IMR-90 (cell line): ENCODE measurements around the gene IER3. TPM values are rescaled to one million over a fixed set of nuclear protein-coding genes. Genes with fewer than 3 reads are reported as not detected.
A peak's percentile ranks its signal among the peaks of the same experiment; 100 is the strongest.

ENCODE experiments used
- ATAC-seq: fragments of 200-7000 bp; cut with Tn5 transposase; 2 replicates; pipeline ENCODE4 v1.9.1; 2020; ENCODE audit warnings: low read depth, mild to moderate bottlenecking, moderate library complexity
- BruUV-seq: library from RNA; stranded (reverse); fragments of 400-500 nt; replicated peaks from 2 replicates; lab custom pipeline; 2021; lab: Mats Ljungman, UMichigan
- CTCF ChIA-PET: fragments of 300-600 bp; formaldehyde crosslinking; extraction: SDS; loops from one replicate; lab custom pipeline; 2021; ENCODE audit warnings: antibody characterized with exemption; lab: Yijun Ruan, JAX
- POLR2A ChIA-PET: fragments of 300-600 bp; sonication (Branson Sonifier 250); formaldehyde crosslinking; loops from one replicate; lab custom pipeline; 2022; ENCODE audit warnings: antibody characterized with exemption; ENCODE audit not compliant: unreplicated experiment; lab: Charles Lee
- DNase-seq: peaks from one replicate; pipeline ENCODE4 v3.0.0; 2013
- H2AFZ ChIP-seq: replicated peaks from 2 replicates; pipeline ENCODE3; 2013; ENCODE audit warnings: low read length, mild to moderate bottlenecking; ENCODE audit not compliant: poor library complexity
- H2AK5ac ChIP-seq: 2 replicates; pipeline ENCODE4 v1.6.1; 2013; ENCODE audit warnings: low read depth, low read length, inconsistent platforms
- H2AK9ac ChIP-seq: replicated peaks from 2 replicates; pipeline ENCODE3; 2013; ENCODE audit warnings: mild to moderate bottlenecking, low read depth, low read length, moderate library complexity; ENCODE audit not compliant: poor library complexity
- H2BK120ac ChIP-seq: 2 replicates; pipeline ENCODE4 v1.6.1; 2013; ENCODE audit warnings: low read depth, low read length, inconsistent platforms
- H2BK15ac ChIP-seq: 3 replicates; pipeline ENCODE4 v1.6.1; 2013; ENCODE audit warnings: low read depth, low read length, inconsistent platforms
- H2BK20ac ChIP-seq: 2 replicates; pipeline ENCODE4 v1.6.1; 2013; ENCODE audit warnings: low read depth, mild to moderate bottlenecking, inconsistent platforms, low read length, moderate library complexity
- H2BK5ac ChIP-seq: 2 replicates; pipeline ENCODE4 v1.6.1; 2013; ENCODE audit warnings: mild to moderate bottlenecking, low read depth, low read length, inconsistent platforms; ENCODE audit not compliant: poor library complexity, severe bottlenecking
- H3K14ac ChIP-seq: replicated peaks from 2 replicates; pipeline ENCODE4 v1.6.1; 2013; ENCODE audit warnings: low read depth, low read length, inconsistent platforms
- H3K18ac ChIP-seq: 2 replicates; pipeline ENCODE4 v1.6.1; 2013; ENCODE audit warnings: low read depth, low read length, control low read depth
- H3K23ac ChIP-seq: 2 replicates; pipeline ENCODE4 v1.6.1; 2013; ENCODE audit warnings: low read depth, low read length, inconsistent platforms
- H3K27ac ChIP-seq: 2 replicates; pipeline ENCODE4 v1.5.1; 2013; ENCODE audit warnings: mild to moderate bottlenecking, control low read depth, low read length; ENCODE audit not compliant: insufficient read depth
- H3K27me3 ChIP-seq: 2 replicates; pipeline ENCODE4 v1.6.1; 2013; ENCODE audit warnings: low read length; ENCODE audit not compliant: control insufficient read depth, insufficient read depth
- H3K36me3 ChIP-seq: 2 replicates; pipeline ENCODE4 v1.6.1; 2013; ENCODE audit warnings: low read length, mixed read lengths; ENCODE audit not compliant: control insufficient read depth, insufficient read depth
- H3K4ac ChIP-seq: 2 replicates; pipeline ENCODE4 v1.6.1; 2013; ENCODE audit warnings: low read depth, low read length, inconsistent platforms
- H3K4me1 ChIP-seq: 2 replicates; pipeline ENCODE4 v1.6.1; 2013; ENCODE audit warnings: low read length, mixed read lengths; ENCODE audit not compliant: control insufficient read depth, insufficient read depth
- H3K4me2 ChIP-seq: 2 replicates; pipeline ENCODE4 v1.6.1; 2013; ENCODE audit warnings: low read depth, mild to moderate bottlenecking, control low read depth, low read length, moderate library complexity
- H3K4me3 ChIP-seq: 2 replicates; pipeline ENCODE4 v1.5.1; 2013; ENCODE audit warnings: low read depth, mild to moderate bottlenecking, control low read depth, low read length, moderate library complexity; ENCODE audit not compliant: insufficient read depth
- H3K56ac ChIP-seq: 2 replicates; pipeline ENCODE4 v1.6.1; 2013; ENCODE audit warnings: low read length, inconsistent platforms; ENCODE audit not compliant: insufficient read depth; ENCODE audit errors: extremely low read depth
- H3K79me1 ChIP-seq, 2 experiments: 2 replicates each; pipeline ENCODE4 v1.6.1; 2013; ENCODE audit warnings: low read length in 2 of 2, inconsistent platforms in 1 of 2, low read depth in 1 of 2
- H3K9ac ChIP-seq: 2 replicates; pipeline ENCODE4 v1.6.1; 2013; ENCODE audit warnings: low read depth, low read length, control low read depth
- H3K9me1 ChIP-seq: 2 replicates; pipeline ENCODE4 v1.6.1; 2013; ENCODE audit warnings: low read length, inconsistent platforms; ENCODE audit not compliant: insufficient read depth
- H3K9me3 ChIP-seq: 2 replicates; pipeline ENCODE4 v1.6.1; 2013; ENCODE audit warnings: low read length; ENCODE audit not compliant: control insufficient read depth, insufficient read depth
- H4K20me1 ChIP-seq: 2 replicates; pipeline ENCODE4 v1.6.1; 2013; ENCODE audit warnings: low read length, inconsistent platforms; ENCODE audit not compliant: insufficient read depth
- H4K5ac ChIP-seq: 2 replicates; pipeline ENCODE4 v1.6.1; 2013; ENCODE audit warnings: mild to moderate bottlenecking, low read depth, low read length, control low read depth
- H4K8ac ChIP-seq, 2 experiments: 2 replicates each; pipeline ENCODE4 v1.6.1; 2013; ENCODE audit warnings: low read depth in 2 of 2, low read length in 2 of 2, control low read depth in 1 of 2, inconsistent platforms in 1 of 2
- H4K91ac ChIP-seq: 2 replicates; pipeline ENCODE4 v1.6.1; 2013; ENCODE audit warnings: low read depth, low read length, inconsistent platforms; ENCODE audit not compliant: insufficient read depth
- BHLHE40 ChIP-seq: fragments of 150-350 bp; IDR thresholded peaks from 2 replicates; pipeline ENCODE4 v1.6.1; 2016; ENCODE audit warnings: mild to moderate bottlenecking, low read depth, low read length
- CEBPB ChIP-seq: IDR thresholded peaks from 2 replicates; pipeline ENCODE4 v1.6.1; 2012; ENCODE audit warnings: low read depth, low read length, improper control_type of control experiment
- CHD1 ChIP-seq: IDR thresholded peaks from 2 replicates; pipeline ENCODE4 v1.6.1; 2012; ENCODE audit warnings: low read depth, low read length, improper control_type of control experiment
- CTCF ChIP-seq: conservative IDR thresholded peaks from 2 replicates; pipeline ENCODE4 v1.5.1; 2012; ENCODE audit warnings: mild to moderate bottlenecking, low read depth, low read length, improper control_type of control experiment
- ELK1 ChIP-seq: fragments of 150-350 bp; IDR thresholded peaks from 2 replicates; pipeline ENCODE4 v1.6.1; 2016; ENCODE audit warnings: low read depth, mild to moderate bottlenecking, low read length, moderate library complexity, borderline replicate concordance
- FOS ChIP-seq: fragments of 150-350 bp; IDR thresholded peaks from 2 replicates; pipeline ENCODE4 v1.6.1; 2016; ENCODE audit warnings: low read depth, low read length
- MAFK ChIP-seq: IDR thresholded peaks from 2 replicates; pipeline ENCODE4 v1.6.1; 2012; ENCODE audit warnings: low read depth, low read length, improper control_type of control experiment
- MAZ ChIP-seq: IDR thresholded peaks from 2 replicates; pipeline ENCODE4 v1.6.1; 2012; ENCODE audit warnings: low read depth, mild to moderate bottlenecking, low read length, improper control_type of control experiment, moderate library complexity, borderline replicate concordance
- MXI1 ChIP-seq: IDR thresholded peaks from 2 replicates; pipeline ENCODE4 v1.6.1; 2012; ENCODE audit warnings: low read depth, mild to moderate bottlenecking, low read length, moderate library complexity, borderline replicate concordance
- NFE2L2 ChIP-seq: fragments of 150-350 bp; IDR thresholded peaks from 2 replicates; pipeline ENCODE4 v1.6.1; 2016; ENCODE audit warnings: low read depth, mild to moderate bottlenecking, low read length
- POLR2A ChIP-seq: IDR thresholded peaks from 2 replicates; pipeline ENCODE4 v1.6.1; 2012; ENCODE audit warnings: mild to moderate bottlenecking, low read depth, low read length
- RAD21 ChIP-seq: IDR thresholded peaks from 2 replicates; pipeline ENCODE4 v1.6.1; 2012; ENCODE audit warnings: low read length, improper control_type of control experiment
- RCOR1 ChIP-seq: IDR thresholded peaks from 2 replicates; pipeline ENCODE4 v1.6.1; 2012; ENCODE audit warnings: mild to moderate bottlenecking, low read length, improper control_type of control experiment; ENCODE audit not compliant: insufficient replicate concordance
- RFX5 ChIP-seq: IDR thresholded peaks from 2 replicates; pipeline ENCODE4 v1.8.0; 2012; ENCODE audit warnings: low read depth, mild to moderate bottlenecking, low read length, moderate library complexity
- USF2 ChIP-seq: fragments of 150-350 bp; IDR thresholded peaks from 2 replicates; pipeline ENCODE4 v1.6.1; 2017; ENCODE audit warnings: mild to moderate bottlenecking, antibody characterized with exemption, low read length, low read depth
- WGBS, 2 experiments: methylation state at CpG; one replicate each; pipeline versions ENCODE4 v1.1.5 to v1.1.7; 2013; ENCODE audit warnings: missing lambda C conversion rate in 2 of 2; ENCODE audit not compliant: insufficient read length in 1 of 2; ENCODE audit errors: extremely low coverage in 2 of 2; 5-methylcytosine and 5-hydroxymethylcytosine counted together
- dilution Hi-C: fragments of 300-500 bp; cut with HindIII; formaldehyde crosslinking; loops from one replicate; pipeline ENCODE4 v1.14.3; 2018; ENCODE audit warnings: low sequenced_read_pairs; ENCODE audit not compliant: unreplicated experiment
- in situ Hi-C: fragments of 300-500 bp; cut with MboI; formaldehyde crosslinking; loops from 3 replicates; pipeline ENCODE4 v1.14.3; 2019; ENCODE audit warnings: low sequenced_read_pairs, inconsistent platforms, mixed read lengths
- intact Hi-C: fragments of 100-400 bp; cut with micrococcal nuclease; formaldehyde crosslinking; loops from 2 replicates; pipeline ENCODE4 v1.10.0; 2022
- polyA plus RNA-seq, 3 experiments: library from polyadenylated mRNA; depleted of rRNA; stranded (reverse); fragments of >200 nt; gene quantifications; 2 replicates each; pipeline ENCODE4 v1.2.3, GENCODE V29; 2012; ENCODE audit warnings: low replicate concordance in 1 of 3
- total RNA-seq: library from RNA; depleted of rRNA; stranded (reverse); fragments of >200 nt; gene quantifications from 2 replicates; pipeline ENCODE4 v1.2.3, GENCODE V29; 2012

The IER3 gene
- total and polyA plus RNA-seq, 2 of the 4 experiments (the other 2 are of a cell fraction): 38.4 to 159 TPM

- Histone ChIP-seq H3K23ac (peak overlapping the region; percentile 90), H2AFZ (peak overlapping the region; percentile 88), H3K27ac (peak overlapping the region; percentile 93), H3K9me1 (peaks cover 26% of the 10 kb centered on the region), H4K91ac (peak overlapping the region; percentile 99), H2BK5ac (peak overlapping the region; percentile 99), H4K8ac (peak overlapping the region; percentile 85 to 97), H3K4ac (peak overlapping the region; percentile 99), H2BK120ac (peak overlapping the region; percentile 96), H2BK15ac (peak overlapping the region; percentile 100), H4K5ac (peak overlapping the region; percentile 86), H3K36me3 (no peaks in the 10 kb centered on the region), H3K79me1 (peaks cover 0 to 26% of the 10 kb centered on the region in 2 experiments; a peak in 3 of 4 replicates), H2BK20ac (peak overlapping the region; percentile 100), H3K4me1 (peaks cover 30% of the 10 kb centered on the region), H3K14ac (peak overlapping the region; percentile 98), H2AK5ac (peak overlapping the region; percentile 99), H3K4me2 (peak overlapping the region; percentile 72), H3K4me3 (no peak overlapping the region), H3K56ac (peak overlapping the region; percentile 97), H3K9ac (peak overlapping the region; percentile 64), H3K18ac (peak overlapping the region; percentile 81), H3K27me3 (no peaks in the 10 kb centered on the region), H2AK9ac (peak overlapping the region; percentile 97), H3K9me3 (no peaks in the 10 kb centered on the region), H4K20me1 (no peaks in the 10 kb centered on the region)
- DNase-seq: no peak
- dilution Hi-C loops: no loop called here
- 100% methylated on average over 2 of the region's 4 CpGs; no CpG with 5 or more reads in 1 of the 2 experiments for WGBS, 2 experiments
- CTCF ChIA-PET: interaction anchor here (1.4 kb wide), 1 partner anchor 54 kb away, joined by 4 read pairs; no protein-coding TSS in a partner anchor
- intact Hi-C loops: loop anchor here (2.0 kb wide), 1 partner anchor 16 kb away; no protein-coding TSS in a partner anchor
- in situ Hi-C loops: no loop called here
- POLR2A ChIA-PET: interaction anchor here (1.2 to 2.4 kb wide), 4 partner anchors 13 to 26 kb away, joined by 4 to 14 read pairs (median 6); partner anchors contain the start of genes FLOT1 and IER3
- ATAC-seq: no peak
- no TSS peak for BruUV-seq
- no peak for TF ChIP-seq RFX5
- no peak for TF ChIP-seq ELK1
- no peak for TF ChIP-seq RCOR1
- 0 out of 2 replicates have a peak, but pooled peaks have one; percentile 0 for TF ChIP-seq FOS
- no peak for TF ChIP-seq RAD21
- no peak for TF ChIP-seq CHD1
- TF ChIP-seq BHLHE40: no peak
- no peak for TF ChIP-seq MAFK
- no peak for TF ChIP-seq USF2
- no peak for TF ChIP-seq NFE2L2
- TF ChIP-seq CTCF: no peak
- TF ChIP-seq CEBPB: no peak
- TF ChIP-seq MAZ: peak; percentile 52; the same call in 1 of the 2 replicates
- TF ChIP-seq POLR2A: 0 out of 2 replicates have a peak, but pooled peaks have one; percentile 48
- no peak for TF ChIP-seq MXI1
Measured at GRCh38 chr6:30768634-30769087, 24.3 kb upstream of the IER3 start.
